Peyer's patch (tissue), 4 donors: ENCODE measurements around the gene ATP2B3. TPM values are rescaled to one million over a fixed set of nuclear protein-coding genes. Genes with fewer than 3 reads are reported as not detected.
A peak's percentile ranks its signal among the peaks of the same experiment; 100 is the strongest.

Experiments used
- DNase-seq, 3 donors: peaks; one replicate each; pipeline ENCODE4 v3.0.0-alpha.2; 2017 to 2019
- H3K27ac ChIP-seq, 4 donors: fragments of 200-600 bp; sonication (generic); one replicate each; pipeline ENCODE4 v1.5.1; 2016 to 2019
- H3K27me3 ChIP-seq, 2 donors: fragments of 200-600 bp; sonication (generic); one replicate each; pipeline ENCODE4 v1.5.1; 2019
- H3K36me3 ChIP-seq, 3 donors: fragments of 200-600 bp; sonication (generic); one replicate each; pipeline ENCODE4 v1.5.1; 2016 to 2019
- H3K4me1 ChIP-seq, 4 donors: fragments of 200-600 bp; sonication (generic); one replicate each; pipeline ENCODE4 v1.5.1; 2016 to 2019
- H3K4me3 ChIP-seq, 4 donors: fragments of 200-600 bp; sonication (generic); 1 replicate in 3 of 4; 2 replicates in 1 of 4; pipeline ENCODE4 v1.5.1; 2016 to 2019; ENCODE audit warnings: mild to moderate bottlenecking in 1 of 4
- H3K9me3 ChIP-seq, 4 donors: fragments of 200-600 bp; sonication (generic); one replicate each; pipeline ENCODE4 v1.5.1; 2016 to 2019; ENCODE audit warnings: mild to moderate bottlenecking in 1 of 4
- POLR2A ChIP-seq, 2 donors: fragments of 450-650 bp; IDR thresholded peaks; one replicate each; pipeline ENCODE4 v1.5.1; 2017; ENCODE audit warnings: antibody characterized with exemption in 2 of 2, mild to moderate bottlenecking in 2 of 2, moderate library complexity in 2 of 2
- total RNA-seq, 4 donors: library from RNA; depleted of rRNA; stranded (reverse); fragments of >200 nt; gene quantifications; one replicate each; pipeline ENCODE4 v1.1.0, GENCODE V29; 2016
- TF ChIP-seq, protein P1 (sequence below), 6 experiments: fragments of 450-650 bp in 4 of 6; fragments of 200-600 bp in 2 of 6; sonication (generic) in 1 of 6; IDR thresholded peaks; one replicate each; pipeline ENCODE4 v1.5.1; 2017 to 2019; ENCODE audit warnings: antibody characterized with exemption in 6 of 6, mild to moderate bottlenecking in 3 of 6, moderate library complexity in 1 of 6

ATP2B3 gene
- total RNA-seq, 4 donors from 2014 or later: not detected

GRCh38 chrX:153598541-153599191 is 81.2 kb downstream of the ATP2B3 start, which contains the start of gene CCNQ:
CCNQ (minus strand) TSS chrX:153599139; CDS start chrX:153599073, 66 bp downstream.
- peak in 2 of 3 donors; percentile 54 to 61 for DNase-seq
- Histone ChIP-seq H3K27ac (peak within 1 kb of the TSS; percentile 78 to 89 (median 82)), H3K4me1 (no peaks in the 10 kb centered on the region), H3K27me3 (no peaks in the 10 kb centered on the region), H3K4me3 (peak within 1 kb of the TSS; percentile 61 to 84 (median 70)), H3K9me3 (no peaks in the 10 kb centered on the region), H3K36me3 (peaks cover 0 to 15% (median 0%) of the 10 kb centered on the region in 3 donors)
- TF ChIP-seq, protein P1, sequence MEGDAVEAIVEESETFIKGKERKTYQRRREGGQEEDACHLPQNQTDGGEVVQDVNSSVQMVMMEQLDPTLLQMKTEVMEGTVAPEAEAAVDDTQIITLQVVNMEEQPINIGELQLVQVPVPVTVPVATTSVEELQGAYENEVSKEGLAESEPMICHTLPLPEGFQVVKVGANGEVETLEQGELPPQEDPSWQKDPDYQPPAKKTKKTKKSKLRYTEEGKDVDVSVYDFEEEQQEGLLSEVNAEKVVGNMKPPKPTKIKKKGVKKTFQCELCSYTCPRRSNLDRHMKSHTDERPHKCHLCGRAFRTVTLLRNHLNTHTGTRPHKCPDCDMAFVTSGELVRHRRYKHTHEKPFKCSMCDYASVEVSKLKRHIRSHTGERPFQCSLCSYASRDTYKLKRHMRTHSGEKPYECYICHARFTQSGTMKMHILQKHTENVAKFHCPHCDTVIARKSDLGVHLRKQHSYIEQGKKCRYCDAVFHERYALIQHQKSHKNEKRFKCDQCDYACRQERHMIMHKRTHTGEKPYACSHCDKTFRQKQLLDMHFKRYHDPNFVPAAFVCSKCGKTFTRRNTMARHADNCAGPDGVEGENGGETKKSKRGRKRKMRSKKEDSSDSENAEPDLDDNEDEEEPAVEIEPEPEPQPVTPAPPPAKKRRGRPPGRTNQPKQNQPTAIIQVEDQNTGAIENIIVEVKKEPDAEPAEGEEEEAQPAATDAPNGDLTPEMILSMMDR (IDR thresholded peaks at IDR 0.05): no peak
- TF ChIP-seq POLR2A (IDR thresholded peaks at IDR 0.05): peak; percentile 50 to 58

DNA sequence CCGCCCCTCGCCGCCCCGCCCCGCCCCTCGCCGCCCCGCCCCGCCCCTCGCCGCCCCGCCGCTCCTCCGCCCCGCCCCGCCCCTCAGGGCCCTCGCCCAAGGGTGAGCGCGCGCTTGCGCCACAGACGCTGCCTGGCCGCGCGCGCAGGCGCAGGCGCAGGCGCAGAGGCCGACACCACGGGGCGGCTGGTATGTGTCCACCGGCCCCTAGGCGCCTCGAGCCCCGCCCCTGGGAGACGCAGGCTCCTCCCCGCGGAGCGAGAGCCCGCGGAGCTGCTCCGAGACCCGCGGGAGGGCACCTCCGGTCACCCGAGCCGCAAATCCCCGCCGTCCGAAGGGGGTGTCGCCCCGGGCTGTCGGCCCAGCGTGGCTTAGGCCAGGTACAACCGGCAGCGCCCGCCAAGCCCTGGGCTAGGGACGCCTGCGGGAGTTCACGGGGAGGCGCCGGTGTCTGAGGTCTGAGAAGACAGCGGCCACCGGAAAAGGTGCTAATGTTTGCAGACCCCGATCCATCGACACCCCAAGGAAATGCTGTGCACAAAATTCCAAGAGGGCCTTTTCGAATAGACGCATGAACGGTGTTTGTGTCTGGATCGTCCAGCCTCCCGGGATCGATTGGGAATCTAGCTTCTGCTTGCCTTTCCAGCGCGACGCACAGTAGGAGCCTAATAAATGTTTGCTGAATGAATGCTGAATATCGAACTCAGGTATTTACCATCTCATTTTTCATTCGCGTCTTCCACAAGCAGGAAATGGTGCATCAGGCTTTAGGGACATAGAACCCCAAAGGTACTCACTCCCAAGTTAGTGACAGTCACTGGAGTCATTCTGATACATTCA is 82.0 kb downstream of the ATP2B3 start:
- H3K27me3 ChIP-seq: no peaks in the 10 kb centered on the region
- H3K4me1 ChIP-seq: no peaks in the 10 kb centered on the region
- TF ChIP-seq, protein P1 (IDR thresholded peaks at IDR 0.05): peak in 1 of 6 experiments; percentile 16
- TF ChIP-seq POLR2A (IDR thresholded peaks at IDR 0.05): peak in 1 of 2 donors; percentile 17
- DNase-seq: peak; percentile 83 to 95 (median 89)
- H3K27ac ChIP-seq: peak overlapping the region; percentile 59 to 77 (median 74)
- H3K36me3 ChIP-seq: peaks cover 0 to 7% (median 0%) of the 10 kb centered on the region in 3 donors
- H3K9me3 ChIP-seq: no peaks in the 10 kb centered on the region
- peak overlapping the region; percentile 51 to 74 (median 60) for H3K4me3 ChIP-seq

GRCh38 chrX:153600032-153600373 is 82.6 kb downstream of the ATP2B3 start:
- peak in 1 of 3 donors; percentile 33 for DNase-seq
- Histone ChIP-seq H3K36me3 (peaks cover 0 to 1% (median 0%) of the 10 kb centered on the region in 3 donors), H3K27me3 (no peaks in the 10 kb centered on the region), H3K4me3 (peak overlapping the region; percentile 51 to 74 (median 60)), H3K9me3 (no peaks in the 10 kb centered on the region), H3K4me1 (no peaks in the 10 kb centered on the region), H3K27ac (no peak overlapping the region)
- TF ChIP-seq, protein P1 (IDR thresholded peaks at IDR 0.05): no peak
- no peak for TF ChIP-seq POLR2A (IDR thresholded peaks at IDR 0.05)

DNA sequence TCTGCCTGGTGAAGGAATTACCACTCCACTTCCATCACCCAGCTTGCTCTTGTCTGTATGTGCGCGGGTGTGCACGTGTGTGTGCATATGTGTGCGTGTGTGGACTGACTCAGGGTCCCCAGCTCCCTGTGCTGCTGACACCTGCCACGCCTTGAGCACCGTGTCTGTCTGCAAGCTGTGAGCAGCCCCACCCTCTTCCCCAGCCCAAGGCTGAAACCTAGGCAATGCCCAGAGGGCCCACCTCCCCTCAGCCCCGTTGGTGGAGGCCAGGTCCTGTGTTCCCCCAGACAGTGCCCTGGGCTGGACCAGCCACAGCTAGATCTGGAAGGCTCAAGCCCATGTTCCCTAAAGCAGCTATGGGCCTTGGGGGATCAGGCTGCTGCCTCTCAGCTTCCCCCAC is 83.5 kb downstream of the ATP2B3 start:
- H3K27ac ChIP-seq: no peak overlapping the region
- H3K27me3 ChIP-seq: no peaks in the 10 kb centered on the region
- no peaks in the 10 kb centered on the region for H3K36me3 ChIP-seq
- DNase-seq: peak in 1 of 3 donors; percentile 15
- no peak overlapping the region for H3K4me3 ChIP-seq
- H3K9me3 ChIP-seq: no peaks in the 10 kb centered on the region
- H3K4me1 ChIP-seq: no peaks in the 10 kb centered on the region
- TF ChIP-seq, protein P1 (IDR thresholded peaks at IDR 0.05): no peak
- TF ChIP-seq POLR2A (IDR thresholded peaks at IDR 0.05): no peak

DNA sequence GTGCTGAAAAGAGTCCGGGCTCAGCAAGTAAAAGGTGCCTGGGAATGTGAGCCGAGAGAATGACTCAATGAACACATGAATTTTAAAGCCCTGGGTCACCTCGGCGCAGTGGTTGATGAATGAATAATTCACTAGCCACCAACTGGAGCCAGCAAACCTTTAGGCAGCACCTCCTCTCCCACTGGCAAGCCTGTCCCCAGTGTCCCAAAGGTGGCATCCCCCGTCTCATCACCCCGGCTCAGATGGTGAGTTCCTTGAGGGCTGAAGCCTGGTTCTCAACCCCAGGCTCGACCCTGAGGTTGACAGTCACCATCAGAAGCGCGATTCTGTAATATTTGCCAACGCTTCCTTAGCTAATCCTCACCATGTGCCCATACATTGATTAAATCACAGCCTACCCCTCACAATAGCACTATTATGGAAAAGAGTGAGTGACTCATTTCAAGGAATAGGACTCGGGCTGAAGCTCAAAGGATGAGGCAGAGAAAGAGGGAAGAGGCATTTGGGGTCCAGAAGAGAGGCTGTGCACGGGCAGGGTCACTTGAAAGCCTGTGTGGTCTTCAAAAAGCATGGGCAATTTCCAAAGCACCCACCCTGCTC is 84.2 kb downstream of the ATP2B3 start:
- TF ChIP-seq, protein P1 (IDR thresholded peaks at IDR 0.05): no peak
- Histone ChIP-seq H3K36me3 (no peaks in the 10 kb centered on the region), H3K9me3 (no peaks in the 10 kb centered on the region), H3K27ac (no peak overlapping the region), H3K4me1 (no peaks in the 10 kb centered on the region), H3K27me3 (no peaks in the 10 kb centered on the region), H3K4me3 (no peak overlapping the region)
- no peak for DNase-seq
